Hepatic stellate cell (primary cell): ENCODE results near the gene RAB40A.

Experiments used
- DNase-seq: peaks from one replicate; pipeline ENCODE4 v3.0.0; 2011; ENCODE audit warnings: low spot score

RAB40A gene

GRCh38 chrX:103519389-103519788 is at the start of gene RAB40A:
Gene RAB40A, minus strand, starts transcription at chrX:103519489. Its CDS starts 18,733 bp downstream, at chrX:103500756.
- DNase-seq, result no peak

- no peak for DNase-seq
Measured at GRCh38 chrX:103565752-103566151, 46.5 kb upstream of the RAB40A start.

- DNase-seq, result no peak
Measured at GRCh38 chrX:103565197-103565596, 45.9 kb upstream of the RAB40A start.

- DNase-seq, result no peak
Measured at GRCh38 chrX:103562801-103563200, 43.5 kb upstream of the RAB40A start.

GRCh38 chrX:103560256-103560655 is 41.0 kb upstream of the RAB40A start:
- no peak for DNase-seq

- no peak for DNase-seq
Measured at GRCh38 chrX:103556963-103557612, 37.8 kb upstream of the RAB40A start.

- DNase-seq, result no peak
Measured at GRCh38 chrX:103554687-103555424, 35.6 kb upstream of the RAB40A start.

GRCh38 chrX:103552236-103552635 is 32.9 kb upstream of the RAB40A start:
- no peak for DNase-seq

GRCh38 chrX:103550415-103551051 is 31.2 kb upstream of the RAB40A start:
- no peak for DNase-seq

GRCh38 chrX:103549916-103550315 is 30.6 kb upstream of the RAB40A start:
- no peak for DNase-seq

- no peak for DNase-seq
Measured at GRCh38 chrX:103540145-103540544, 20.9 kb upstream of the RAB40A start.

- DNase-seq, result no peak
Measured at GRCh38 chrX:103539695-103540094, 20.4 kb upstream of the RAB40A start.

GRCh38 chrX:103538728-103539127 is 19.4 kb upstream of the RAB40A start:
- no peak for DNase-seq

- no peak for DNase-seq
Measured at GRCh38 chrX:103537871-103538387, 18.6 kb upstream of the RAB40A start.

GRCh38 chrX:103536732-103537131 is 17.4 kb upstream of the RAB40A start:
- DNase-seq, result no peak

GRCh38 chrX:103536071-103536470 is 16.8 kb upstream of the RAB40A start:
- DNase-seq, result no peak

GRCh38 chrX:103535206-103535605 is 15.9 kb upstream of the RAB40A start:
- no peak for DNase-seq

- no peak for DNase-seq
Measured at GRCh38 chrX:103533511-103534216, 14.4 kb upstream of the RAB40A start.

GRCh38 chrX:103531002-103531401 is 11.7 kb upstream of the RAB40A start:
- DNase-seq, result peak; percentile 9

GRCh38 chrX:103530545-103530944 is 11.3 kb upstream of the RAB40A start:
- no peak for DNase-seq

GRCh38 chrX:103529550-103529949 is 10.3 kb upstream of the RAB40A start:
- DNase-seq, result no peak

- DNase-seq, result no peak
Measured at GRCh38 chrX:103524747-103525146, 5.5 kb upstream of the RAB40A start.
